Lower leg skin (tissue), 3 donors: ENCODE measurements around the gene ALG5.

ENCODE experiments used
- POLR2A ChIP-seq, 2 donors: fragments of 450-650 bp; IDR thresholded peaks; one replicate each; pipeline ENCODE4 v1.6.1; 2016 to 2017; ENCODE audit warnings: antibody characterized with exemption in 2 of 2, mild to moderate bottlenecking in 1 of 2, moderate library complexity in 1 of 2
- TF ChIP-seq, protein P1 (sequence below), 3 donors: fragments of 450-650 bp; IDR thresholded peaks; one replicate each; pipeline ENCODE4 v1.5.1; 2016; ENCODE audit warnings: antibody characterized with exemption in 3 of 3, mild to moderate bottlenecking in 3 of 3, moderate library complexity in 2 of 3

DNA sequence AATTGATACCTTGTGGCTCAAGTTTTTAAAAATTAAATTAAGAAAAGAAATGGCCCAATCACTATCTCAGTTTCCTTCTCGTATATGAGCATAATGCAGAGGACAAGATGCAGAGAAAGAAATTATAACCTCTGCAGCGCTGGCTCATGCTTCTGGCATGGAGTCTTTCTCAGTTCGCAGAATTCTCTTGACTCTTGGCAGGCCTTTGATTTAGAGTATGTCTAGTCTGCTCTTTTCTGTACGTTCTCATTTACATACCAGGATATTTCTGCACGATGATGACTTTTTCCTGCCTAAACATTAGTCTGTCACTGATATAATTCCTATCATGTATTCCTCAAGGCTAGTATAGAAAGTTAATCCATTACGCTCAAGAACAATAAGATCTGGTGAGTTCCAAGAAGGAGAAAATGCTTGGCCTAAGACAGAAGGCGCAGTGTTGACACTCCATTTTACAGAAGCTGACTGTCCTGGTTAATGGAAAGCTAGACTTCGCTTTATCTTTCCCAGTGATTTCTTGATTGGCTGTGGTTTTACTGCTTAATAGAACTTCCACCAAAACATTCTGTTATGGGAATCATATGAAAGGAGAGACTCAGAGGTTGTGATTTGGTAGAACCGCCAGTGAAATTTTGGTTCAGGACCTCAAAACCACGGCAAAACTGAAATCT, 77.4 kb downstream of the ALG5 start:
- TF ChIP-seq, protein P1, sequence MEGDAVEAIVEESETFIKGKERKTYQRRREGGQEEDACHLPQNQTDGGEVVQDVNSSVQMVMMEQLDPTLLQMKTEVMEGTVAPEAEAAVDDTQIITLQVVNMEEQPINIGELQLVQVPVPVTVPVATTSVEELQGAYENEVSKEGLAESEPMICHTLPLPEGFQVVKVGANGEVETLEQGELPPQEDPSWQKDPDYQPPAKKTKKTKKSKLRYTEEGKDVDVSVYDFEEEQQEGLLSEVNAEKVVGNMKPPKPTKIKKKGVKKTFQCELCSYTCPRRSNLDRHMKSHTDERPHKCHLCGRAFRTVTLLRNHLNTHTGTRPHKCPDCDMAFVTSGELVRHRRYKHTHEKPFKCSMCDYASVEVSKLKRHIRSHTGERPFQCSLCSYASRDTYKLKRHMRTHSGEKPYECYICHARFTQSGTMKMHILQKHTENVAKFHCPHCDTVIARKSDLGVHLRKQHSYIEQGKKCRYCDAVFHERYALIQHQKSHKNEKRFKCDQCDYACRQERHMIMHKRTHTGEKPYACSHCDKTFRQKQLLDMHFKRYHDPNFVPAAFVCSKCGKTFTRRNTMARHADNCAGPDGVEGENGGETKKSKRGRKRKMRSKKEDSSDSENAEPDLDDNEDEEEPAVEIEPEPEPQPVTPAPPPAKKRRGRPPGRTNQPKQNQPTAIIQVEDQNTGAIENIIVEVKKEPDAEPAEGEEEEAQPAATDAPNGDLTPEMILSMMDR (IDR thresholded peaks at IDR 0.05) = no peak
- TF ChIP-seq POLR2A (IDR thresholded peaks at IDR 0.05) = no peak
